GM12875 (cell line): Measurements from ENCODE around the gene APP.

Experiments used
- H3K4me3 ChIP-seq: one replicate; pipeline ENCODE4 v1.5.1; 2011; ENCODE audit warnings: low read depth, low read length, control low read depth
- TF ChIP-seq, protein P1 (sequence below): IDR thresholded peaks from 2 replicates; pipeline ENCODE4 v1.5.1; 2011; ENCODE audit warnings: low read depth, mild to moderate bottlenecking, control low read depth, inconsistent platforms, low read length, moderate library complexity, borderline replicate concordance; ENCODE audit not compliant: insufficient read depth

APP gene

DNA sequence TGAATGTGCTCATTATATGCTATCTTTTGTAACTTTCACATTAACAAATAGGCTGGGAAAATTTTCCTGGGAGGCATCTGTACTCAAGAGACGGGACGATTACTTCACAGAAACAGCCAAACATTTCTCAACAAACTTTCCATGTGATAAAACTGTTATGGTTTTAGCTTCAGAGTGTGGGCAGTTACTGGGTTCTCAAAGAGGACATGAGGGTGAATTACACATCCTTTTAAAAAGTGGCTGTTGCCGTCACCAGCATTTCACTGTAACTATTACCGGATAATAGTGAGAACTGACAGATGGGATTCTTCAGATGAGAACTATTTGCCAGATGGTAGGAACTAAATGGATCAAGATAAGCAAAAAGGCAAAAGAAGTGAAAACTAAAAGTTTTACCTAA is 109.1 kb downstream of the APP start:
- H3K4me3 ChIP-seq: no peak overlapping the region
- TF ChIP-seq, protein P1, sequence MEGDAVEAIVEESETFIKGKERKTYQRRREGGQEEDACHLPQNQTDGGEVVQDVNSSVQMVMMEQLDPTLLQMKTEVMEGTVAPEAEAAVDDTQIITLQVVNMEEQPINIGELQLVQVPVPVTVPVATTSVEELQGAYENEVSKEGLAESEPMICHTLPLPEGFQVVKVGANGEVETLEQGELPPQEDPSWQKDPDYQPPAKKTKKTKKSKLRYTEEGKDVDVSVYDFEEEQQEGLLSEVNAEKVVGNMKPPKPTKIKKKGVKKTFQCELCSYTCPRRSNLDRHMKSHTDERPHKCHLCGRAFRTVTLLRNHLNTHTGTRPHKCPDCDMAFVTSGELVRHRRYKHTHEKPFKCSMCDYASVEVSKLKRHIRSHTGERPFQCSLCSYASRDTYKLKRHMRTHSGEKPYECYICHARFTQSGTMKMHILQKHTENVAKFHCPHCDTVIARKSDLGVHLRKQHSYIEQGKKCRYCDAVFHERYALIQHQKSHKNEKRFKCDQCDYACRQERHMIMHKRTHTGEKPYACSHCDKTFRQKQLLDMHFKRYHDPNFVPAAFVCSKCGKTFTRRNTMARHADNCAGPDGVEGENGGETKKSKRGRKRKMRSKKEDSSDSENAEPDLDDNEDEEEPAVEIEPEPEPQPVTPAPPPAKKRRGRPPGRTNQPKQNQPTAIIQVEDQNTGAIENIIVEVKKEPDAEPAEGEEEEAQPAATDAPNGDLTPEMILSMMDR: no peak

- TF ChIP-seq, protein P1: no peak
- H3K4me3 ChIP-seq: no peak overlapping the region
These were observed 110.0 kb downstream of the APP start for GRCh38 chr21:26060335-26061115.

- no peak overlapping the region for H3K4me3 ChIP-seq
- TF ChIP-seq, protein P1: no peak
These were observed 112.9 kb downstream of the APP start for GRCh38 chr21:26057477-26058170.

GRCh38 chr21:26055841-26056264 is 114.7 kb downstream of the APP start:
- TF ChIP-seq, protein P1: no peak
- H3K4me3 ChIP-seq: no peak overlapping the region

DNA sequence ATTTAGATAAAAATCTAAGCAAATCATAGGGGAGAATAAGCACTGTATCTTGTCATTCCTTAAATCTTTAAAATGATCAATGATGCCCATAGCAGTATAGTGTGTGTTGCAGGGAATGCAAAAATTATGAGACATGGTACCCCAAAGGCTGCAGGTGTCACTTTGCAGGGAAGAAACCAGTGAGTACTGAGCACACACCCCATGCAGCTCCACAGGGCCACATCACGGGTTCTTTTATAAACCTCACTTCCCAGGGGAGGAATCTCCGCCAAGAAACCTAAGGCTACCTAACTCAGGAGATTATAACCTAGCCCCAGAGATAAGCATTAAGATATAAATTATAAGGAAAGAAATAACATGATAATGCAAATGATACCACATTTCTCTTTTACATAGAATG is 115.6 kb downstream of the APP start:
- no peak overlapping the region for H3K4me3 ChIP-seq
- TF ChIP-seq, protein P1: no peak

- no peak overlapping the region for H3K4me3 ChIP-seq
- TF ChIP-seq, protein P1: no peak
These were observed 118.5 kb downstream of the APP start for GRCh38 chr21:26052057-26052456.

DNA sequence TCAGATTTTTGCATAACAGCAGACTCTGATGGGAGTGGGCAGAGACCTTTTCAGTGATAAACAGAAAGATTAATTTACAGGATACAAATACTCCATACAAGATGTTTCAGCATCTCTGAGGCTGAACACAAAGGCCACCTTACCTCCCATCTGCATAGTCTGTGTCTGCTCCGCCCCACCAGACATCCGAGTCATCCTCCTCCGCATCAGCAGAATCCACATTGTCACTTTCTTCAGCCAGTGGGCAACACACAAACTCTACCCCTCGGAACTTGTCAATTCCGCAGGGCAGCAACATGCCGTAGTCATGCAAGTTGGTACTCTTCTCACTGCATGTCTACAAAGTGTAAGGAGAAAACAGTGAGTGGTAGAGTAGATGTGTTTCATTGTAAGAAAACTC is 119.7 kb downstream of the APP start:
- TF ChIP-seq, protein P1: no peak
- no peak overlapping the region for H3K4me3 ChIP-seq
